Measurements from ENCODE around the gene ETV3. TPM values are rescaled to one million over a fixed set of nuclear protein-coding genes. Genes with fewer than 3 reads are reported as not detected.

Gene ETV3
- total and polyA plus RNA-seq, 2 of the 8 experiments (the other 6 are each of a cell fraction or from before 2014, with no cell fraction given) = 6.0 to 23.8 TPM

GRCh38 chr1:157138220-157139051 is at the start of gene ETV3 (continued):
- TF ChIP-seq CHD7 (IDR thresholded peaks at IDR 0.05; ENCODE audit: insufficient replicate concordance, low read length) (no peak), POLR2AphosphoS5 (IDR thresholded peaks at IDR 0.05; ENCODE audit: low read depth, low read length) (peak; percentile 82), NRF1 (IDR thresholded peaks at IDR 0.05; ENCODE audit: low read depth, low read length) (no peak)

All from H1 (cell line).